KMS-11 (cell line): ENCODE results near the gene F8.

Experiments
- H2AFZ ChIP-seq: fragments of 200-600 bp; sonication (generic); 2 replicates; pipeline ENCODE4 v1.6.1; 2016; ENCODE audit warnings: antibody characterized with exemption, mixed run types, low read depth
- H3K27ac ChIP-seq: fragments of 200-600 bp; sonication (generic); 2 replicates; pipeline ENCODE4 v1.6.1; 2016; ENCODE audit warnings: mild to moderate bottlenecking, mixed run types
- H3K27me3 ChIP-seq: fragments of 200-600 bp; sonication (generic); 2 replicates; pipeline ENCODE4 v1.6.1; 2017; ENCODE audit warnings: mild to moderate bottlenecking, low read depth, mixed run types, moderate library complexity; ENCODE audit not compliant: insufficient read depth
- H3K36me3 ChIP-seq: fragments of 200-600 bp; sonication (generic); 2 replicates; pipeline ENCODE4 v1.6.1; 2017; ENCODE audit warnings: mild to moderate bottlenecking, mixed run types; ENCODE audit not compliant: insufficient read depth
- H3K4me1 ChIP-seq: fragments of 200-600 bp; sonication (generic); 2 replicates; pipeline ENCODE4 v1.6.1; 2016; ENCODE audit warnings: mild to moderate bottlenecking, low read depth, mixed run types; ENCODE audit not compliant: poor library complexity, severe bottlenecking
- H3K4me2 ChIP-seq: fragments of 200-600 bp; sonication (generic); 2 replicates; pipeline ENCODE4 v1.7.0; 2016; ENCODE audit warnings: mild to moderate bottlenecking, mixed run types
- H3K4me3 ChIP-seq: fragments of 200-600 bp; sonication (generic); IDR thresholded peaks from 2 replicates; pipeline ENCODE4 v1.6.1; 2017; ENCODE audit warnings: low read depth, low read length, mixed read lengths; ENCODE audit not compliant: insufficient read depth
- H3K79me2 ChIP-seq: fragments of 200-600 bp; sonication (generic); 2 replicates; pipeline ENCODE4 v1.6.1; 2016; ENCODE audit warnings: low read depth, mixed run types; ENCODE audit not compliant: insufficient read depth
- H3K9ac ChIP-seq: fragments of 200-600 bp; sonication (generic); 2 replicates; pipeline ENCODE4 v1.6.1; 2016; ENCODE audit warnings: mild to moderate bottlenecking, mixed run types
- H4K20me1 ChIP-seq: fragments of 200-600 bp; sonication (generic); 2 replicates; pipeline ENCODE4 v1.6.1; 2016; ENCODE audit warnings: mild to moderate bottlenecking, mixed run types; ENCODE audit not compliant: insufficient read depth
- TF ChIP-seq, protein P1 (sequence below): fragments of 200-600 bp; sonication (generic); conservative IDR thresholded peaks from 2 replicates; pipeline ENCODE4 v1.6.1; 2017; ENCODE audit warnings: low read depth, mild to moderate bottlenecking, antibody characterized with exemption, low read length, moderate library complexity, mixed read lengths

Gene F8

DNA sequence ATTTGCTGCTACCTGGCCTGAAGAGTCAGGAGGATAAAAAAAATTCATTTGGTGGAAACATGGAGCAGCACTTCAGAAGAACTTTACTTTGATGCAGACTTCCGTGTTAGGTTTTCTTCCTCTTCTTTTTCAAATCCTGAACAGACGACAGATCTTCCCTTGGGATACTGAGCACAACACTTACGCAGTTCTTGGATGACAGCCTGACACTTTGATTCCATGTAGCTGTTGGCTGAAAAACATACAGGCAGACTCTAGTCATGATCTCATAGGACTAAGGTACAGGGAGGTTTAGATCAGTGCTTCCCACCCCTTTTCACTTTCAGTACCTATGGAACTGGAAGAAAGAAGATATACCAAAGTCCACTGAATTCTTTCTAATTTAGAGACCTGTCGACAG, 39.2 kb upstream of the F8 start:
- H3K79me2 ChIP-seq = no peaks in the 10 kb centered on the region
- H3K4me3 ChIP-seq = no peak overlapping the region
- TF ChIP-seq, protein P1, sequence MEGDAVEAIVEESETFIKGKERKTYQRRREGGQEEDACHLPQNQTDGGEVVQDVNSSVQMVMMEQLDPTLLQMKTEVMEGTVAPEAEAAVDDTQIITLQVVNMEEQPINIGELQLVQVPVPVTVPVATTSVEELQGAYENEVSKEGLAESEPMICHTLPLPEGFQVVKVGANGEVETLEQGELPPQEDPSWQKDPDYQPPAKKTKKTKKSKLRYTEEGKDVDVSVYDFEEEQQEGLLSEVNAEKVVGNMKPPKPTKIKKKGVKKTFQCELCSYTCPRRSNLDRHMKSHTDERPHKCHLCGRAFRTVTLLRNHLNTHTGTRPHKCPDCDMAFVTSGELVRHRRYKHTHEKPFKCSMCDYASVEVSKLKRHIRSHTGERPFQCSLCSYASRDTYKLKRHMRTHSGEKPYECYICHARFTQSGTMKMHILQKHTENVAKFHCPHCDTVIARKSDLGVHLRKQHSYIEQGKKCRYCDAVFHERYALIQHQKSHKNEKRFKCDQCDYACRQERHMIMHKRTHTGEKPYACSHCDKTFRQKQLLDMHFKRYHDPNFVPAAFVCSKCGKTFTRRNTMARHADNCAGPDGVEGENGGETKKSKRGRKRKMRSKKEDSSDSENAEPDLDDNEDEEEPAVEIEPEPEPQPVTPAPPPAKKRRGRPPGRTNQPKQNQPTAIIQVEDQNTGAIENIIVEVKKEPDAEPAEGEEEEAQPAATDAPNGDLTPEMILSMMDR = no peak
- H3K27me3 ChIP-seq = no peaks in the 10 kb centered on the region
- H3K27ac ChIP-seq = no peak overlapping the region
- H3K4me2 ChIP-seq = no peak overlapping the region
- H3K9ac ChIP-seq = no peak overlapping the region
- no peaks in the 10 kb centered on the region for H3K36me3 ChIP-seq
- no peak overlapping the region for H2AFZ ChIP-seq
- no peaks in the 10 kb centered on the region for H3K4me1 ChIP-seq
- H4K20me1 ChIP-seq = no peaks in the 10 kb centered on the region

GRCh38 chrX:155056877-155057792, 34.6 kb upstream of the F8 start:
- TF ChIP-seq, protein P1 = peak; percentile 76
- Histone ChIP-seq H2AFZ (no peak overlapping the region; the same call in 1 of the 2 replicates), H3K79me2 (no peaks in the 10 kb centered on the region), H4K20me1 (no peaks in the 10 kb centered on the region), H3K27ac (no peak overlapping the region), H3K9ac (no peak overlapping the region), H3K4me2 (no peak overlapping the region), H3K4me1 (no peaks in the 10 kb centered on the region), H3K4me3 (no peak overlapping the region), H3K36me3 (no peaks in the 10 kb centered on the region), H3K27me3 (no peaks in the 10 kb centered on the region)

GRCh38 chrX:155056471-155056870, 33.9 kb upstream of the F8 start:
- Histone ChIP-seq H3K27me3 (no peaks in the 10 kb centered on the region), H3K9ac (no peak overlapping the region), H2AFZ (no peak overlapping the region), H3K4me3 (no peak overlapping the region), H3K79me2 (no peaks in the 10 kb centered on the region), H4K20me1 (no peaks in the 10 kb centered on the region), H3K4me1 (no peaks in the 10 kb centered on the region), H3K27ac (no peak overlapping the region), H3K4me2 (no peak overlapping the region), H3K36me3 (no peaks in the 10 kb centered on the region)
- TF ChIP-seq, protein P1 = no peak

DNA sequence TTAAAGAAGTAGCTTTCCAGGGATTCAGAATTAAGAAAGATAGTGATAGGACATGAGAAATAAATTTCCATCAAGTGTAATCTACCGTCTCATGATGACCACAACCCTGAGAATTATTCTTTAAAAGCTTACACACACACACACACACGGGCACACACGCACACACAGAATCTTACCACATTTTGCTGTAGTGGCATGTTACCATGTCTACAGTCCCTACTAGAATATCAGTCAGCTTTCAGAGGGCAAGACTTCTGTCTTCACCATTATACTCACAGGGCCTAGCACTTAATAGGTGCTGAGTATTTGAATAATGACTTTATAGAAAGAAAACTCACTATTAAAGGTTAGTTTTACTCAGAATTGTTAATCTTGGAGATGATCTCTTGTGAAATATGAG, 33.0 kb upstream of the F8 start:
- TF ChIP-seq, protein P1 = no peak

More for the DNA sequence above, 33.0 kb upstream of the F8 start:
- H3K9ac ChIP-seq = no peak overlapping the region
- H3K4me1 ChIP-seq = no peaks in the 10 kb centered on the region
- no peak overlapping the region for H3K4me2 ChIP-seq
- no peaks in the 10 kb centered on the region for H3K79me2 ChIP-seq
- H3K27ac ChIP-seq = no peak overlapping the region
- H3K36me3 ChIP-seq = no peaks in the 10 kb centered on the region
- no peak overlapping the region for H2AFZ ChIP-seq
- H3K4me3 ChIP-seq = no peak overlapping the region
- H3K27me3 ChIP-seq = no peaks in the 10 kb centered on the region
- H4K20me1 ChIP-seq = no peaks in the 10 kb centered on the region
